Left ventricle myocardium inferior (tissue), 1 donor: ENCODE data around the gene TSHZ2. TPM values are rescaled to one million over a fixed set of nuclear protein-coding genes. Genes with fewer than 3 reads are reported as not detected.
"Not testable (repeated sequence)": the region's sequence is repeated elsewhere in the genome, so short reads cannot be mapped to it uniquely, and the experiment has no call there.

Experiments
- DNase-seq: peaks from one replicate; pipeline ENCODE4 v3.0.0-alpha.2; 2020
- H3K27ac ChIP-seq: fragments of 200-600 bp; replicated peaks from 2 replicates; pipeline ENCODE4 v1.8.0; 2021
- H3K27me3 ChIP-seq: fragments of 200-600 bp; 2 replicates; pipeline ENCODE4 v1.8.0; 2021; ENCODE audit warnings: low read depth
- H3K36me3 ChIP-seq: fragments of 200-600 bp; 2 replicates; pipeline ENCODE4 v1.8.0; 2021
- H3K4me1 ChIP-seq: fragments of 200-600 bp; 2 replicates; pipeline ENCODE4 v1.8.0; 2021
- H3K4me3 ChIP-seq: fragments of 200-600 bp; 2 replicates; pipeline ENCODE4 v1.8.0; 2021; ENCODE audit warnings: mild to moderate bottlenecking, moderate library complexity
- H3K9me3 ChIP-seq: fragments of 200-600 bp; replicated peaks from 2 replicates; pipeline ENCODE4 v1.8.0; 2021
- CTCF ChIP-seq: fragments of 200-600 bp; IDR thresholded peaks from 2 replicates; pipeline ENCODE4 v1.8.0; 2021; ENCODE audit warnings: antibody characterized with exemption, mild to moderate bottlenecking, borderline replicate concordance
- intact Hi-C: fragments of 100-400 bp; cut with micrococcal nuclease; formaldehyde crosslinking; loops from one replicate; pipeline ENCODE4 v1.11.0; 2022
- total RNA-seq: library from RNA; stranded (reverse); fragmentation: NEBNext Ultra II Directional; extraction: Animal tissue kit (Norgen Biotek cat#: 25700); gene quantifications from one replicate; pipeline ENCODE4 v1.2.1, GENCODE V29; 2021
- donor health status: DM: no; HTN: yes; CAD: no; lungs with severe emphysema.

TSHZ2 gene
- total RNA-seq, 1 donor from 2014 or later: 3.1 TPM

GRCh38 chr20:52965380-52965779 lies 6.8 kb upstream of the TSHZ2 start:
- no peaks in the 10 kb centered on the region for H3K4me1 ChIP-seq
- H3K36me3 ChIP-seq: no peaks in the 10 kb centered on the region
- H3K27me3 ChIP-seq: peaks cover 25% of the 10 kb centered on the region
- H3K27ac ChIP-seq: no peak overlapping the region
- DNase-seq: no peak
- no peak for TF ChIP-seq CTCF
- H3K9me3 ChIP-seq: no peaks in the 10 kb centered on the region
- intact Hi-C loops: no loop called here
- no peak overlapping the region for H3K4me3 ChIP-seq

GRCh38 chr20:52965819-52966218 lies 6.3 kb upstream of the TSHZ2 start:
- Histone ChIP-seq H3K27me3 (peaks cover 29% of the 10 kb centered on the region), H3K27ac (no peak overlapping the region), H3K4me1 (no peaks in the 10 kb centered on the region), H3K9me3 (no peaks in the 10 kb centered on the region), H3K36me3 (no peaks in the 10 kb centered on the region), H3K4me3 (no peak overlapping the region)
- intact Hi-C loops: no loop called here
- TF ChIP-seq CTCF: no peak
- no peak for DNase-seq

- H3K27me3 ChIP-seq: peaks cover 37% of the 10 kb centered on the region
- H3K4me3 ChIP-seq, H3K9me3 ChIP-seq, intact Hi-C loops, H3K36me3 ChIP-seq, H3K27ac ChIP-seq, DNase-seq, H3K4me1 ChIP-seq: not testable (repeated sequence)
Measured at GRCh38 chr20:52966543-52966942, 5.6 kb upstream of the TSHZ2 start.

GRCh38 chr20:52971498-52972189 lies 514 bp upstream of the TSHZ2 start:
- Histone ChIP-seq H3K4me1 (peaks cover 12% of the 10 kb centered on the region), H3K27ac (peak overlapping the region; percentile 33), H3K4me3 (peak overlapping the region; percentile 70), H3K9me3 (no peaks in the 10 kb centered on the region), H3K36me3 (no peaks in the 10 kb centered on the region), H3K27me3 (peaks cover 60% of the 10 kb centered on the region)
- no peak for TF ChIP-seq CTCF
- intact Hi-C loops: no loop called here
- DNase-seq: no peak

GRCh38 chr20:52972965-52973819 lies 1.0 kb downstream of the TSHZ2 start:
- no peaks in the 10 kb centered on the region for H3K9me3 ChIP-seq
- intact Hi-C loops: no loop called here
- H3K27ac ChIP-seq: peak overlapping the region; percentile 66
- TF ChIP-seq CTCF: no peak
- H3K36me3 ChIP-seq: no peaks in the 10 kb centered on the region
- peak; percentile 14 for DNase-seq
- H3K4me3 ChIP-seq: peak overlapping the region; percentile 70
- peaks cover 12% of the 10 kb centered on the region for H3K4me1 ChIP-seq
- peaks cover 60% of the 10 kb centered on the region for H3K27me3 ChIP-seq

GRCh38 chr20:52974179-52974594 lies 2.0 kb downstream of the TSHZ2 start:
- peak overlapping the region; percentile 70 for H3K4me3 ChIP-seq
- no peaks in the 10 kb centered on the region for H3K9me3 ChIP-seq
- H3K27ac ChIP-seq: peak overlapping the region; percentile 66
- H3K27me3 ChIP-seq: peaks cover 55% of the 10 kb centered on the region
- no peaks in the 10 kb centered on the region for H3K36me3 ChIP-seq
- H3K4me1 ChIP-seq: peaks cover 12% of the 10 kb centered on the region
- TF ChIP-seq CTCF: no peak
- DNase-seq: no peak
- intact Hi-C loops: no loop called here
